Mammary epithelial cell (primary cell): ENCODE results near the gene TEX53.

Source experiments
- EZH2 ChIP-seq: IDR thresholded peaks from 2 replicates; pipeline ENCODE4 v1.6.1; 2012; ENCODE audit warnings: low read length, inconsistent platforms, borderline replicate concordance
- TF ChIP-seq, protein P1 (sequence below), 2 donors: IDR thresholded peaks in 1 of 2; conservative IDR thresholded peaks in 1 of 2; 2 replicates each; pipeline ENCODE4 v1.5.1; 2011 to 2012; ENCODE audit warnings: inconsistent platforms in 2 of 2, low read length in 2 of 2, mild to moderate bottlenecking in 2 of 2, control low read depth in 1 of 2, low read depth in 1 of 2; ENCODE audit not compliant: insufficient read depth in 1 of 2; ENCODE audit errors: extremely low read depth in 1 of 2

DNA sequence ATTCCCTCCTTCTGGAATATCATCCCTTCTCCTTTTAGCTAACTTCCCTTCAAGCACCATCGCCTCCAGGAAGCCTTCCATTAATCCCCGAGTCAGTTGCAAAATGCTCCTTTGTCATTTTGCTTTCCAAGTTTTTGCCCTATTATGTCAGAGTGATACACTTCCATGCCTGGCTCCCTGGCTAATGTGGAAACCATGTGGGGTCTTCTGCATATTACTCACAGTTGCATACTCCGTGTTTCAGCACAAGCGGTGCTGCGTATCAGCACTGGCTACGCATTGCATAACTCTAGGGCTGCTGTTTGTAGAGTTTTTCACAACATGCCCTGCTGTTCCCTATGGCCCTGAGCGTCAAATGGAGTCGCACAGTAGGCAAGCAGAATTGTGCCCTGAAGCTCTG lies 1.9 kb downstream of the TEX53 start:
- no peak for TF ChIP-seq EZH2
- TF ChIP-seq, protein P1, sequence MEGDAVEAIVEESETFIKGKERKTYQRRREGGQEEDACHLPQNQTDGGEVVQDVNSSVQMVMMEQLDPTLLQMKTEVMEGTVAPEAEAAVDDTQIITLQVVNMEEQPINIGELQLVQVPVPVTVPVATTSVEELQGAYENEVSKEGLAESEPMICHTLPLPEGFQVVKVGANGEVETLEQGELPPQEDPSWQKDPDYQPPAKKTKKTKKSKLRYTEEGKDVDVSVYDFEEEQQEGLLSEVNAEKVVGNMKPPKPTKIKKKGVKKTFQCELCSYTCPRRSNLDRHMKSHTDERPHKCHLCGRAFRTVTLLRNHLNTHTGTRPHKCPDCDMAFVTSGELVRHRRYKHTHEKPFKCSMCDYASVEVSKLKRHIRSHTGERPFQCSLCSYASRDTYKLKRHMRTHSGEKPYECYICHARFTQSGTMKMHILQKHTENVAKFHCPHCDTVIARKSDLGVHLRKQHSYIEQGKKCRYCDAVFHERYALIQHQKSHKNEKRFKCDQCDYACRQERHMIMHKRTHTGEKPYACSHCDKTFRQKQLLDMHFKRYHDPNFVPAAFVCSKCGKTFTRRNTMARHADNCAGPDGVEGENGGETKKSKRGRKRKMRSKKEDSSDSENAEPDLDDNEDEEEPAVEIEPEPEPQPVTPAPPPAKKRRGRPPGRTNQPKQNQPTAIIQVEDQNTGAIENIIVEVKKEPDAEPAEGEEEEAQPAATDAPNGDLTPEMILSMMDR (conservative IDR thresholded peaks at IDR 0.05 in 1 of 2, IDR thresholded peaks at IDR 0.05 in 1 of 2; ENCODE audit: extremely low read depth in 1 of 2, insufficient read depth in 1 of 2, low read depth in 1 of 2, low read length in 2 of 2), result no peak
